HEK293 (cell line): ENCODE measurements around the gene NF2.

Experiments used
- AEBP2 ChIP-seq: fragments of 450-650 bp; formaldehyde crosslinking; IDR thresholded peaks from 2 replicates; pipeline ENCODE4 v1.5.1; 2016; ENCODE audit warnings: missing biosample characterization, missing genetic modification characterization, borderline replicate concordance
- ATF2 ChIP-seq: fragments of 450-650 bp; formaldehyde crosslinking; IDR thresholded peaks from 2 replicates; pipeline ENCODE4 v1.5.1; 2016; ENCODE audit warnings: missing biosample characterization, missing genetic modification characterization, low read depth
- ELK4 ChIP-seq: IDR thresholded peaks from 2 replicates; pipeline ENCODE4 v1.6.1; 2011; ENCODE audit warnings: mild to moderate bottlenecking, low read depth, low read length, borderline replicate concordance
- FEZF1 ChIP-seq: fragments of 450-650 bp; formaldehyde crosslinking; IDR thresholded peaks from 2 replicates; pipeline ENCODE4 v1.5.1; 2016; ENCODE audit warnings: missing biosample characterization, missing genetic modification characterization
- HIC1 ChIP-seq: fragments of 450-650 bp; formaldehyde crosslinking; IDR thresholded peaks from 2 replicates; pipeline ENCODE4 v1.5.1; 2016; ENCODE audit warnings: missing biosample characterization, missing genetic modification characterization
- IKZF3 ChIP-seq: fragments of 450-650 bp; IDR thresholded peaks from 2 replicates; pipeline ENCODE4 v1.5.0; 2018; ENCODE audit warnings: missing biosample characterization, mild to moderate bottlenecking, missing genetic modification characterization, moderate library complexity
- INSM2 ChIP-seq: fragments of 450-650 bp; formaldehyde crosslinking; IDR thresholded peaks from 2 replicates; pipeline ENCODE4 v1.5.1; 2016; ENCODE audit warnings: missing biosample characterization, missing genetic modification characterization
- KLF8 ChIP-seq: fragments of 450-650 bp; formaldehyde crosslinking; IDR thresholded peaks from 2 replicates; pipeline ENCODE4 v1.5.1; 2016; ENCODE audit warnings: missing biosample characterization, missing genetic modification characterization
- KLF9 ChIP-seq: fragments of 450-650 bp; formaldehyde crosslinking; IDR thresholded peaks from 2 replicates; pipeline ENCODE4 v1.5.1; 2016; ENCODE audit warnings: missing biosample characterization, missing genetic modification characterization, low read depth
- PRDM4 ChIP-seq: fragments of 450-650 bp; formaldehyde crosslinking; IDR thresholded peaks from 2 replicates; pipeline ENCODE4 v1.5.1; 2017; ENCODE audit warnings: missing biosample characterization, missing genetic modification characterization
- SCRT2 ChIP-seq: fragments of 450-650 bp; formaldehyde crosslinking; IDR thresholded peaks from 2 replicates; pipeline ENCODE4 v1.5.1; 2016; ENCODE audit warnings: missing biosample characterization, missing genetic modification characterization
- SP7 ChIP-seq: fragments of 450-650 bp; formaldehyde crosslinking; IDR thresholded peaks from 2 replicates; pipeline ENCODE4 v1.5.1; 2016; ENCODE audit warnings: missing biosample characterization, missing genetic modification characterization
- ZBTB7A ChIP-seq: fragments of 450-650 bp; formaldehyde crosslinking; IDR thresholded peaks from 2 replicates; pipeline ENCODE4 v1.5.1; 2016; ENCODE audit warnings: low read depth, missing biosample characterization, missing genetic modification characterization
- ZEB2 ChIP-seq: fragments of 450-650 bp; formaldehyde crosslinking; IDR thresholded peaks from 2 replicates; pipeline ENCODE4 v1.5.1; 2016; ENCODE audit warnings: missing biosample characterization, missing genetic modification characterization
- ZFP69B ChIP-seq: fragments of 450-650 bp; formaldehyde crosslinking; IDR thresholded peaks from 2 replicates; pipeline ENCODE4 v1.5.1; 2016; ENCODE audit warnings: missing biosample characterization, missing genetic modification characterization
- ZNF138 ChIP-seq: fragments of 450-650 bp; formaldehyde crosslinking; IDR thresholded peaks from 2 replicates; pipeline ENCODE4 v1.5.1; 2016; ENCODE audit warnings: missing biosample characterization, missing genetic modification characterization, borderline replicate concordance
- ZNF211 ChIP-seq: fragments of 450-650 bp; formaldehyde crosslinking; IDR thresholded peaks from 2 replicates; pipeline ENCODE4 v1.5.1; 2016; ENCODE audit warnings: low read depth, missing biosample characterization, missing genetic modification characterization
- ZNF239 ChIP-seq: fragments of 450-650 bp; formaldehyde crosslinking; IDR thresholded peaks from 2 replicates; pipeline ENCODE4 v1.5.1; 2016; ENCODE audit warnings: missing biosample characterization, missing genetic modification characterization
- ZNF266 ChIP-seq: fragments of 450-650 bp; formaldehyde crosslinking; IDR thresholded peaks from 2 replicates; pipeline ENCODE4 v1.5.1; 2016; ENCODE audit warnings: missing biosample characterization, missing genetic modification characterization, low read depth
- ZNF558 ChIP-seq: fragments of 450-650 bp; formaldehyde crosslinking; IDR thresholded peaks from 2 replicates; pipeline ENCODE4 v1.5.1; 2016; ENCODE audit warnings: missing biosample characterization, missing genetic modification characterization
- ZNF571 ChIP-seq: fragments of 450-650 bp; formaldehyde crosslinking; IDR thresholded peaks from 2 replicates; pipeline ENCODE4 v1.5.0; 2017; ENCODE audit warnings: missing biosample characterization, missing genetic modification characterization
- ZNF660 ChIP-seq: fragments of 450-650 bp; IDR thresholded peaks from 2 replicates; pipeline ENCODE4 v1.5.1; 2018; ENCODE audit warnings: missing biosample characterization, mild to moderate bottlenecking, missing genetic modification characterization
- ZSCAN16 ChIP-seq: fragments of 450-650 bp; formaldehyde crosslinking; IDR thresholded peaks from 2 replicates; pipeline ENCODE4 v1.5.1; 2016; ENCODE audit warnings: missing biosample characterization, missing genetic modification characterization
- TF ChIP-seq, protein P1 (sequence below): fragments of 450-650 bp; formaldehyde crosslinking; IDR thresholded peaks from 2 replicates; pipeline ENCODE4 v1.5.1; 2016; ENCODE audit warnings: missing biosample characterization, missing genetic modification characterization
- TF ChIP-seq, protein P2 (sequence below): fragments of 450-650 bp; formaldehyde crosslinking; IDR thresholded peaks from 2 replicates; pipeline ENCODE4 v1.5.1; 2016; ENCODE audit warnings: missing biosample characterization, missing genetic modification characterization

Gene NF2

DNA sequence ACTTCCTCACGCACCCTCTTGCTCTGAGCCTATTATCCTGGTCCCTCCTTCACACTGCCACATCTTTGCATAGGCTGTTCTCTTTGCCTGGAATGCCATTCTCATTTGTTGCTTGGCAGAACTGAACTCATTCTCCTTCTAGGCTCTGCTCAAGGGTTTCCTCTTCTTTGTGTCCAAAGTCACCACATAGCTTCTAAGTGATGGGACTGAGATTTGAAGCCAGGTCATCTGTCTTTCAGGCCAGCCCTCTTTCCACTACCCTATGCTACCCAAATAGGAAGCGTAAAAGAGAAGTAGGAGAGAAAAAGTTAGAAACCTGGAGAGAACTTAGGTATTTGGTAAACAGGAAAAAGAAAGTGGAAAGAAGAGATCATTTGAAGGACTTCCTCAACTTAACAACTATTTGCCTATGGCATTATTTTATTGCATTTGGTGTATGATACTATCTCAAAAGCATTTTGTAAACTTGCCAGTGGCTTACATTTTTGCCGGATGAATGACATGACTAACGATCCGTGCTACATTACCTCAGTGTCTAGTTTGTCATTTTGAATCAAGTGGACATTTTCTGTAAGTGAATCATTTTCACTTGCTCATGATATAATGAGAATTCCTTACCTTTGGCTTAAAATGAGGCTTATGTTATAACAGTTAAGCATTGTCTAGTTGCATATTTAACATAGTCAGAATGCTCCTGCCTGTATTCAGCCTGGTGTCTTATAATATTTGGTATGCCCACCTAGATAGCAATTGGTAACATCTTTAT, 18.5 kb downstream of the NF2 start (continued):
- TF ChIP-seq ZFP69B (0 out of 2 replicates have a peak, but pooled peaks have one; percentile 43), ZBTB7A (tag by site-specific recombination) (no peak), ZNF239 (tag by site-specific recombination) (no peak), SP7 (tag by site-specific recombination) (peak; percentile 90), ZNF266 (tag by site-specific recombination) (no peak), ATF2 (tag by site-specific recombination) (peak; percentile 63; the same call in 1 of the 2 replicates), IKZF3 (peak; percentile 59), SCRT2 (tag by site-specific recombination) (peak; percentile 43; the same call in 1 of the 2 replicates), HIC1 (tag by site-specific recombination) (peak; percentile 96), ZNF558 (peak; percentile 42; the same call in 1 of the 2 replicates), KLF9 (tag by site-specific recombination) (no peak), KLF8 (tag by site-specific recombination) (peak; percentile 73), ELK4 (no peak), ZSCAN16 (tag by site-specific recombination) (no peak), PRDM4 (tag by site-specific recombination) (0 out of 2 replicates have a peak, but pooled peaks have one; percentile 18), ZNF660 (tag by site-specific recombination) (no peak), ZNF138 (tag by site-specific recombination) (no peak), ZNF211 (tag by site-specific recombination) (no peak), AEBP2 (no peak), FEZF1 (tag by site-specific recombination) (peak; percentile 70), INSM2 (tag by site-specific recombination) (peak; percentile 94), ZNF571 (tag by site-specific recombination) (no peak), ZEB2 (peak; percentile 97)
- TF ChIP-seq, protein P1, sequence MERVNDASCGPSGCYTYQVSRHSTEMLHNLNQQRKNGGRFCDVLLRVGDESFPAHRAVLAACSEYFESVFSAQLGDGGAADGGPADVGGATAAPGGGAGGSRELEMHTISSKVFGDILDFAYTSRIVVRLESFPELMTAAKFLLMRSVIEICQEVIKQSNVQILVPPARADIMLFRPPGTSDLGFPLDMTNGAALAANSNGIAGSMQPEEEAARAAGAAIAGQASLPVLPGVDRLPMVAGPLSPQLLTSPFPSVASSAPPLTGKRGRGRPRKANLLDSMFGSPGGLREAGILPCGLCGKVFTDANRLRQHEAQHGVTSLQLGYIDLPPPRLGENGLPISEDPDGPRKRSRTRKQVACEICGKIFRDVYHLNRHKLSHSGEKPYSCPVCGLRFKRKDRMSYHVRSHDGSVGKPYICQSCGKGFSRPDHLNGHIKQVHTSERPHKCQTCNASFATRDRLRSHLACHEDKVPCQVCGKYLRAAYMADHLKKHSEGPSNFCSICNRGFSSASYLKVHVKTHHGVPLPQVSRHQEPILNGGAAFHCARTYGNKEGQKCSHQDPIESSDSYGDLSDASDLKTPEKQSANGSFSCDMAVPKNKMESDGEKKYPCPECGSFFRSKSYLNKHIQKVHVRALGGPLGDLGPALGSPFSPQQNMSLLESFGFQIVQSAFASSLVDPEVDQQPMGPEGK (tag by site-specific recombination): no peak
- TF ChIP-seq, protein P2, sequence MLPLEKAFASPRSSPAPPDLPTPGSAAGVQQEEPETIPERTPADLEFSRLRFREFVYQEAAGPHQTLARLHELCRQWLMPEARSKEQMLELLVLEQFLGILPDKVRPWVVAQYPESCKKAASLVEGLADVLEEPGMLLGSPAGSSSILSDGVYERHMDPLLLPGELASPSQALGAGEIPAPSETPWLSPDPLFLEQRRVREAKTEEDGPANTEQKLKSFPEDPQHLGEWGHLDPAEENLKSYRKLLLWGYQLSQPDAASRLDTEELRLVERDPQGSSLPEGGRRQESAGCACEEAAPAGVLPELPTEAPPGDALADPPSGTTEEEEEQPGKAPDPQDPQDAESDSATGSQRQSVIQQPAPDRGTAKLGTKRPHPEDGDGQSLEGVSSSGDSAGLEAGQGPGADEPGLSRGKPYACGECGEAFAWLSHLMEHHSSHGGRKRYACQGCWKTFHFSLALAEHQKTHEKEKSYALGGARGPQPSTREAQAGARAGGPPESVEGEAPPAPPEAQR (tag by site-specific recombination): no peak
